HG03196 (cell line): ENCODE measurements around the gene ZNG1F.
"Not testable (repeated sequence)": the region's sequence is repeated elsewhere in the genome, so short reads cannot be mapped to it uniquely, and the experiment has no call there.

Source experiments
- ATAC-seq: cut with Tn5 transposase; IDR thresholded peaks from one replicate; pipeline ENCODE4 v1.9.1; 2021; ENCODE audit not compliant: unreplicated experiment

Gene ZNG1F

GRCh38 chr9:41123812-41124211, 65.3 kb downstream of the ZNG1F start:
- not testable (repeated sequence) for ATAC-seq

DNA sequence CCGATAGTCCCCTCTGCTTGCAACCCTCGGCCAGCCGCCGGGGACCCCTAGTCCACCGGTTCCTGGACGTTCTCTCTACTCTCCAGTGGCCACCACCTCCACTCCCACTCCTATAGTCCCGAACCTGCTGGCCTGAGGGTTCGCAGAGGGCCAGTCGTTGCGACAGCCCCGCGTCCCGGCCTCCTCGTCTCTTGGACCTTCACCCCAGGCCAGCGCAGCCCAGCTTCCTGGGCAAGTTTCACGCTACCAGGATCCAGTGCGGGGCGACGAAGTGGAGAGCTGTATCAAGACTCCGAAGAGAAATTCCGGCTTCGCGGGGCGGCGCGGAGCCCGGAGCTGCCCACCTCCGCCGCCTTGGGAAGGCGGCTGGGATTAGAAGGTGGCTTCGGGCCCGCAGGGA, 65.7 kb downstream of the ZNG1F start:
- ATAC-seq, result not testable (repeated sequence)

DNA sequence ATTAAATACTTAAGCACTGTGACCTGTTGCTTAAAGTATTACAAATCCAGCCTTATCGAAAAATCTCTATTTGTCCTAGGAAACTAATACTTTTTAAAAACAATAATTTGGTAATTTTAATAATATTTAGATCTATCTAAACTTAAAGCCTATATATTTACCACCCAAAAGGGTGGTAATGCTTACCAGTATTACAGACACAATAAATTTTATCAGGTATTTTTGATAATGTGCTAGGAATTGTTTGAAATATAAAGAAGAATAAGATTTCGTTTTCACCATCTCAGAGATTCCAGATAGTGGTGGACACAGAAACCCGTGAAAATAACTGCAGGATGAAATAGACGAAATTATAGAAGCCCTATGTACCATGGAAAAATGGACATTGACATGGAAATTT, 68.4 kb downstream of the ZNG1F start:
- ATAC-seq, result not testable (repeated sequence)

DNA sequence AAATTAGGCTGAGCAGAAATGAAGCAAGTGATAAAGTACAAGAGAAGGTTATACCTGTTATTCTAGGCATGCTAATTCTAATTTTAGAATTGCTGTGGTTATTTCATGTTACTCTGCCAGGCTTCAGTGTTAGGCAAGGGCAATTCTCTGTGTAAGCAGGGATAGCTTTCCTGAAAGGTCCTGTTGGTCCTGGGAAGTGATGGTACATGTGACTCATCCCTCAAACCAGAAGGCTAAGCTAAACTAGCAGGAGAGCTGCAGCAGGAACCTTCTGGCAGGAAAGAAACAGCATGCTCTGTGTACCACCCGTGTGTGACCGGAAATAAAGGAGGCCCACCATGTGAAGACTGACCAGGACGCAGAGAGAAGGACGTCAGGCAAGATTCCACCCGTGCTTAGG, 69.4 kb downstream of the ZNG1F start:
- ATAC-seq, result not testable (repeated sequence)

DNA sequence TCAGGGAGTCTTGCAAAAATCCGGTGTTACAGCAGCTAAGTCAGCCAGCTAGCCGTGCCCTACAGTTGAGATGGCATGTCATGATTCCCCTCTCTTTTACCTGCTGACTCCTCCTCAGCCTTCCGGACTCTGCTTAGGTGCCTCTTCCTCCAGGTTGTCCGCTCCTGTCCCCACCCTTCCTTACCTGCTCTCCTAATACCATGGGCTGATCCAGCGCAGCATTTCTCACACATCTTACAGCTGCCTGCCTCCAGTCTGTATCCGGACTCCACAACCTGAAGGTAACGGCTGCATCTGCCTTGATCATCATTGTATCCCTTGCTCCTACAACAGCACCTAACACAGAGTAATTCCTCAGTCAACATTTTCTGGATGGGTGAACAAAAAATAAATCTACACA, 69.8 kb downstream of the ZNG1F start:
- ATAC-seq, result not testable (repeated sequence)

DNA sequence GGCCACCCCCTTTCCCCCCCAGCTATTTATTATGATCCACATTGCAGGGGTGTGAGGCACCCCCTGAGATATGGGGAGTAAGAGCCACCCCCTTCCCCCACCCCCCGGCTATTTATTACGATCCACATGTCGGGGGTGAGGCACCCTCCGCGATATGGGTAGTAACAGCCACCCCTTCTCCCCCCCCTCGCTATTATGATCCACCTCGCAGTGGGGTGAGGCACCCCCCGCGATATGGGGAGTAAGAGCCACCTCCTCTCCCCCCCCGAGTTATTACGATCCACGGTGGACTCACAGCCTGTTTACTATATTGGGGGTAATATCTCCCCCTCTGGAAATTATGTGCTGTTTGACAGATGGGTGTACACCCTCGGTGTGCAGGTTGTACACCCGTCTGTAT, 75.8 kb downstream of the ZNG1F start:
- not testable (repeated sequence) for ATAC-seq

- not testable (repeated sequence) for ATAC-seq
These were observed 77.7 kb downstream of the ZNG1F start for GRCh38 chr9:41111414-41111813.

GRCh38 chr9:41110913-41111312, 78.2 kb downstream of the ZNG1F start:
- not testable (repeated sequence) for ATAC-seq

- not testable (repeated sequence) for ATAC-seq
These were observed 79.9 kb downstream of the ZNG1F start for GRCh38 chr9:41109253-41109652.

- ATAC-seq, result not testable (repeated sequence)
These were observed 80.3 kb downstream of the ZNG1F start for GRCh38 chr9:41108816-41109215.

- not testable (repeated sequence) for ATAC-seq
These were observed 82.5 kb downstream of the ZNG1F start for GRCh38 chr9:41106472-41107116.

GRCh38 chr9:41105557-41106253, 83.4 kb downstream of the ZNG1F start:
- not testable (repeated sequence) for ATAC-seq

DNA sequence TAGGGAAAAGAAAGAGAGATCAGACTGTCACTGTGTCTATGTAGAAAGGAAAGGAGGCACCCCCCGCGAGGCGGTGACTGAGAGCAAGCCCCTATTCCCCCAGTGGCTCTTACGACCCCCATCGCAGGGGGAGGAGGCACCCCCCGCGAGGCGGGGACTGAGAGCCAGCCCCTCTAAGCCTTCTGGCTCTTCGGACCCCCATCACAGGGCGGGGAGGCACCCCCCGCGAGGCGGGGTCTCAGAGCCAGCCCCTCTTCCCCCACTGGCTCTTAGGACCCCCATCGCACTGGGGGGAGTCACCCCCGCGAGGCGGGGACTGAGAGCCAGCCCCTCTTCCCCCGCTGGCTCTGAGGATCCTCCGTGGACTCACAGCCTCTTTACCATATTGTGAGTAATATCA, 84.6 kb downstream of the ZNG1F start:
- not testable (repeated sequence) for ATAC-seq

GRCh38 chr9:41100508-41100907, 88.6 kb downstream of the ZNG1F start:
- not testable (repeated sequence) for ATAC-seq

- ATAC-seq, result not testable (repeated sequence)
These were observed 90.4 kb downstream of the ZNG1F start for GRCh38 chr9:41098759-41099158.

DNA sequence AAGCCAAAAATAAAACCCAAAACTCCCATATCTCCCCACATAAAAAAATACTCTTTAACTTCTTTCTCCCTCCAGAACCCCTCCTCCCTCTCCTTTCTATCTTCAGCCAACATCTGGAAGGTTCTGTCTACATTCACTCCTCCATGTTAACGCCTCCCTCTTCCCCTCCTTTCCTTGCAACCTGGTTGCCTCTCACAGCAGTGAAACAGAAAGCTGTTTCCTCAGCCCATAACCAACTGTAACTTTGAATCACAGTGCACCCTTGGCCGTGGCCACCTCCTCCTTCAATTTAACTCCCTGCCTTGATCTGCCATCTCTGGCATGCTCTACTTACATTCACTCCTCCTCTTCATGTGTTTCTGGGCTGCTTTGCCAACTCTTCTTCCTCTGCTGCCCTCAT, 94.1 kb downstream of the ZNG1F start:
- ATAC-seq, result not testable (repeated sequence)

DNA sequence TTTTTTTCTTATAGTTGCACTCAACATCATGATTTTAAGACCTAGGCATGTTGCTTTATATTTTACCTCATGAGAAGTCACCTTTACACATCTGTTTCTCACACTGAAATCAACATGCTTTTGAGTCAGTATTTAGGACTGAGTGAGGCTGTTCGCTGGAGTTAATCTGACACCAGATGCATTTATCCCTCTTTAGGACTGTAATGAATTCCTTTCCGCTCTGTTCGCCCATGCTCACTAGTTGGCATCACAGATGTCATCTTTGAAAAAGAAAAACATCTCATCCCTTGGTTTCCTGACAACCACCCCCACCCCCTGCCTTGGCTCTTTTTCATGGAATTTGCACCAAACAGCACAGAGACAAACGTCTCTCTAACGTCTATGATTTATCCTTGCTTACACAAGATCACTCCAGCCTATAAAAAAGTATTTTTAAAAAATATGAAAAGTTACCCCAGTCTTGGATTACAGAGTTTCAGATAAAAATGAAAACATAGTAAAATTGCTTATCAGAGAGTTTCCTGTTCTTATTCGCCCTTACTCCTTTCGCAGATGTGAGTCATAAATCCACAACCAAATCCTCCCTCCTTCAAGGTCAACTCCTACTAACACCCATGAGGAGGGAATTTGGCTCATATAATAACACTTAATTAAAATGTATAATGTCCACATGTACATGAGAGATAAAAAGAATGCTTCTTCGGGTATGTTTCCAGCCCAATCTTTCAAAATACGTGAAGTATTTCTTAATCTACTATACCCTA, 94.9 kb downstream of the ZNG1F start:
- ATAC-seq, result not testable (repeated sequence)

DNA sequence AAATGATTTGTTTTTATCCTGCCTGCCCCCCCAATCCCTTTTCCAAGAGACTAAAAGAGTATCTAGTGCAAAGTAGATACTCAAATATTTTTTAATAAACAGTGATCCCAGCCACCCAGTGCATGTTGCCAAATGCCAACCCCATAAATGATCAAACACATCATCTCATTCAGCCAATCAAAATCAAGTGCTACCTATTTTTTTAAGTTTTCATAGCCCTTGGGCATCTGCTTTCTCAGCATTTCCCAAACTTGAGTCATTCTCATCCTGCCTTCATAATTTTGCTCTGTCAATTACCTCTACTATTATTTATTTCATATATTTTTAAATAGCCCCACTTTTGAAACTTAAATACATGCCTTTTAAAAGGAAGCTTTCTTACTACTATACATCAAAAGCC, 98.2 kb downstream of the ZNG1F start:
- not testable (repeated sequence) for ATAC-seq

DNA sequence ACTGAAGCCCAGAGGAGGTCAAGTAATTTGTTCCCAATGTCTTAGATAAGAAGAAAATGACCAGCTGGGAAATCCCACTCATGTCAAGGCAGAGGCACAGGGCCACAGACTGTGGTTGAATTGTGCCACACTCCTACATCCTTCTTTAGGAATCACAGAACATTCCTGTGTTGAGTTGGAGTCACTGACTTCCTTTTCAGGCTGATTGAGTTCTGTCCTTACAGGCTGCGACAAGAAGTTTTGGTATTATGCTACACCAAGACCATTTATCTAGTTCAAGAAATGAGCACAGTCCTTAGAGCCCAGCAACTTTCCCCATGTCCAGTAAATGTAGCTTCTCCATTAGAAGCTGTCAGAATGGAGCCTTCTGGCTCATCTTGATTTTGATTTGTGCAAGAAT, 98.7 kb downstream of the ZNG1F start:
- not testable (repeated sequence) for ATAC-seq

DNA sequence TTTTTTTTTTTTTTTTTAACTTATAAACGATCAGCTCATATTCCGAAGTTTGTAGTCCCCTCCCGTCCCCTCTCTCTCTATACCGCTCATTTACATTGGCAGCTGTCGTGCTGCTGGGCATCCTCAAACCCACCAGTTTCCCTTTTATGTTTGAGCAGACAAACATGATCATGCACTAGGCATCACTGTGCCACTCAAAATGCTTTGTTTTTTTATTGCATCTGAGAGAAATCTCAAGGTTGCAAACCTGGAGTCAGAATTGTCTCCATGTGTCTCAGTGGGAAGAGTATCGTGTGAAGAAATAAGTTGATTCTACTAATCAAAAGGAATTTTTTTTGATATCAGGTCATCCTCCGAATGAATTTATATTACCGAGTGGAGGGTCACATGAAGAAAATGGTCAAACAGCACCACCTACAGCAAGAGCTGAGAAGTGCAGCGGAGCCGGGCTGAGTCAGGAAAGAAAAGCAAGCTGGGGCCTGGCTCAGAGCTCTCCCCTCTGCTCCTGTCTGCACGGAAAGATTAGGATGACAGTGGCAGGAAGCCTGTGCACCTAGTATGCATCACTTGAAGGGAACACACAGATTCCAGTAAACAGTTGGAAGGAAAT, 100.6 kb downstream of the ZNG1F start:
- peak; percentile 72 for ATAC-seq

- not testable (repeated sequence) for ATAC-seq
These were observed 101.2 kb downstream of the ZNG1F start for GRCh38 chr9:41087929-41088328.
